Activated T-cell treated with anti-CD3 and anti-CD28 coated beads, Interleukin-2, amount 50 U/mL, for 4 hours (primary cell): ENCODE results near the gene CEL. TPM values are rescaled to one million over a fixed set of nuclear protein-coding genes. Genes with fewer than 3 reads are reported as not detected.
"Not testable (repeated sequence)": the region's sequence is repeated elsewhere in the genome, so short reads cannot be mapped to it uniquely, and the experiment has no call there.

Source experiments
- ATAC-seq, 2 donors: fragments of 200-7000 bp; cut with Tn5 transposase; one replicate each; pipeline ENCODE4 v1.10.0; 2021
- DNase-seq: peaks from one replicate; pipeline ENCODE4 v3.0.0-alpha.2; 2020
- H3K27me3 Mint-ChIP-seq: one replicate; pipeline ENCODE4 v1.8.0; 2021; ENCODE audit warnings: low read depth, mixed read lengths
- H3K36me3 Mint-ChIP-seq: one replicate; pipeline ENCODE4 v1.8.0; 2022; ENCODE audit warnings: mixed read lengths; ENCODE audit not compliant: insufficient read depth
- H3K4me1 Mint-ChIP-seq: one replicate; pipeline ENCODE4 v1.8.0; 2021; ENCODE audit warnings: low read depth, mixed read lengths
- H3K4me3 Mint-ChIP-seq: one replicate; pipeline ENCODE4 v1.8.0; 2021; ENCODE audit warnings: mild to moderate bottlenecking, moderate library complexity, mixed read lengths
- H3K9me3 Mint-ChIP-seq: one replicate; pipeline ENCODE4 v1.8.0; 2021; ENCODE audit warnings: mixed read lengths
- total RNA-seq, 3 donors: library from RNA; stranded (reverse); gene quantifications; one replicate each; pipeline ENCODE4 v1.2.1, GENCODE V29; 2021

CEL gene
- total RNA-seq, result 1 to 10 TPM; 3.1 to 4.7 (median 3.9) TPM

- not testable (repeated sequence) for H3K4me3 Mint-ChIP-seq, H3K9me3 Mint-ChIP-seq, H3K27me3 Mint-ChIP-seq, ATAC-seq, H3K36me3 Mint-ChIP-seq, DNase-seq
- H3K4me1 Mint-ChIP-seq, result peaks cover 30% of the 10 kb centered on the region
Observed at GRCh38 chr9:133061764-133062145, at the start of gene CEL. TSS of gene CEL (plus strand) at chr9:133061981. CDS start at chr9:133062003, 22 bp downstream.

GRCh38 chr9:133014696-133015095, 47.1 kb upstream of the CEL start:
- H3K27me3 Mint-ChIP-seq, result peaks cover 12% of the 10 kb centered on the region

GRCh38 chr9:133023117-133023890, 38.5 kb upstream of the CEL start:
- Mint-ChIP-seq H3K36me3 (no peaks in the 10 kb centered on the region), H3K4me3 (no peak overlapping the region), H3K9me3 (no peaks in the 10 kb centered on the region), H3K27me3 (no peaks in the 10 kb centered on the region), H3K4me1 (peaks cover 7% of the 10 kb centered on the region)
- DNase-seq, result no peak
- peak in 1 of 2 donors; percentile 37 for ATAC-seq

More at GRCh38 chr9:133014696-133015095, 47.1 kb upstream of the CEL start:
- ATAC-seq, result no peak
- no peaks in the 10 kb centered on the region for H3K4me1 Mint-ChIP-seq
- H3K9me3 Mint-ChIP-seq, result peaks cover 12% of the 10 kb centered on the region
- no peak for DNase-seq
- H3K4me3 Mint-ChIP-seq, result no peak overlapping the region
- no peaks in the 10 kb centered on the region for H3K36me3 Mint-ChIP-seq

GRCh38 chr9:133026426-133026825, 35.4 kb upstream of the CEL start:
- no peak for ATAC-seq
- Mint-ChIP-seq H3K4me3 (no peak overlapping the region), H3K36me3 (peaks cover 1% of the 10 kb centered on the region), H3K9me3 (no peaks in the 10 kb centered on the region), H3K27me3 (no peaks in the 10 kb centered on the region), H3K4me1 (peaks cover 18% of the 10 kb centered on the region)
- no peak for DNase-seq

GRCh38 chr9:133027134-133027533, 34.6 kb upstream of the CEL start:
- H3K4me1 Mint-ChIP-seq, result peaks cover 24% of the 10 kb centered on the region
- no peak for ATAC-seq
- no peak for DNase-seq
- H3K36me3 Mint-ChIP-seq, result peaks cover 1% of the 10 kb centered on the region
- H3K9me3 Mint-ChIP-seq, result no peaks in the 10 kb centered on the region
- H3K4me3 Mint-ChIP-seq, result no peak overlapping the region
- H3K27me3 Mint-ChIP-seq, result no peaks in the 10 kb centered on the region

- ATAC-seq (no peak), DNase-seq (no peak)
- Mint-ChIP-seq H3K9me3 (no peaks in the 10 kb centered on the region), H3K4me3 (peak overlapping the region; percentile 98), H3K36me3 (peaks cover 1% of the 10 kb centered on the region), H3K4me1 (peaks cover 26% of the 10 kb centered on the region), H3K27me3 (no peaks in the 10 kb centered on the region)
Observed at GRCh38 chr9:133028221-133028620, 33.6 kb upstream of the CEL start.

GRCh38 chr9:133029994-133030316, 31.8 kb upstream of the CEL start:
- peak overlapping the region; percentile 98 for H3K4me3 Mint-ChIP-seq
- DNase-seq, result no peak
- peaks cover 1% of the 10 kb centered on the region for H3K36me3 Mint-ChIP-seq
- H3K9me3 Mint-ChIP-seq, result no peaks in the 10 kb centered on the region
- peak; percentile 9 to 23 for ATAC-seq
- no peaks in the 10 kb centered on the region for H3K27me3 Mint-ChIP-seq
- peaks cover 35% of the 10 kb centered on the region for H3K4me1 Mint-ChIP-seq

GRCh38 chr9:133030317-133031129, 31.3 kb upstream of the CEL start, which contains the start of gene GTF3C5:
TSS of gene GTF3C5 (plus strand) at chr9:133030997. CDS start at chr9:133031012, 15 bp downstream.
- Mint-ChIP-seq H3K4me3 (peak within 1 kb of the TSS; percentile 98), H3K27me3 (no peaks in the 10 kb centered on the region), H3K4me1 (peaks cover 35% of the 10 kb centered on the region), H3K9me3 (no peaks in the 10 kb centered on the region), H3K36me3 (peaks cover 1% of the 10 kb centered on the region)
- ATAC-seq (peak; percentile 95 to 97), DNase-seq (peak; percentile 86)

GRCh38 chr9:133031130-133031422, 30.7 kb upstream of the CEL start:
- Mint-ChIP-seq H3K4me1 (peaks cover 35% of the 10 kb centered on the region), H3K27me3 (no peaks in the 10 kb centered on the region), H3K4me3 (peak overlapping the region; percentile 98), H3K9me3 (no peaks in the 10 kb centered on the region), H3K36me3 (peaks cover 1% of the 10 kb centered on the region)
- ATAC-seq (no peak), DNase-seq (no peak)

- Mint-ChIP-seq H3K27me3 (no peaks in the 10 kb centered on the region), H3K9me3 (no peaks in the 10 kb centered on the region), H3K36me3 (peaks cover 1% of the 10 kb centered on the region), H3K4me3 (peak overlapping the region; percentile 98), H3K4me1 (peaks cover 38% of the 10 kb centered on the region)
- ATAC-seq, result no peak
- no peak for DNase-seq
Observed at GRCh38 chr9:133031496-133031911, 30.3 kb upstream of the CEL start.

- Mint-ChIP-seq H3K36me3 (peaks cover 4% of the 10 kb centered on the region), H3K4me1 (peaks cover 41% of the 10 kb centered on the region), H3K4me3 (peak overlapping the region; percentile 98), H3K9me3 (no peaks in the 10 kb centered on the region), H3K27me3 (no peaks in the 10 kb centered on the region)
- no peak for ATAC-seq
- no peak for DNase-seq
Observed at GRCh38 chr9:133032171-133032570, 29.6 kb upstream of the CEL start.

- ATAC-seq, result no peak
- DNase-seq, result no peak
- Mint-ChIP-seq H3K4me1 (peaks cover 45% of the 10 kb centered on the region), H3K27me3 (no peaks in the 10 kb centered on the region), H3K4me3 (no peak overlapping the region), H3K36me3 (peaks cover 8% of the 10 kb centered on the region), H3K9me3 (no peaks in the 10 kb centered on the region)
Observed at GRCh38 chr9:133035669-133036068, 26.1 kb upstream of the CEL start.

GRCh38 chr9:133037775-133038515, 23.8 kb upstream of the CEL start:
- H3K4me3 Mint-ChIP-seq, result no peak overlapping the region
- no peaks in the 10 kb centered on the region for H3K9me3 Mint-ChIP-seq
- H3K4me1 Mint-ChIP-seq, result peaks cover 24% of the 10 kb centered on the region
- H3K27me3 Mint-ChIP-seq, result no peaks in the 10 kb centered on the region
- H3K36me3 Mint-ChIP-seq, result peaks cover 12% of the 10 kb centered on the region
- DNase-seq, result no peak
- no peak for ATAC-seq

- not testable (repeated sequence) for H3K9me3 Mint-ChIP-seq, ATAC-seq, H3K27me3 Mint-ChIP-seq, H3K4me3 Mint-ChIP-seq
- Mint-ChIP-seq H3K36me3 (peaks cover 21% of the 10 kb centered on the region), H3K4me1 (peaks cover 20% of the 10 kb centered on the region)
- DNase-seq, result peak; percentile 34
Observed at GRCh38 chr9:133040892-133041479, 20.8 kb upstream of the CEL start.
